ENCODE results near the gene IGFBP1.
A peak's percentile ranks its signal among the peaks of the same experiment; 100 is the strongest.

The IGFBP1 gene

GRCh38 chr7:45874408-45875131 lies 13.7 kb upstream of the IGFBP1 start:
- H2AK5ac ChIP-seq (ENCODE audit: low read length, severe bottlenecking) = no peak overlapping the region
- H2BK12ac ChIP-seq (ENCODE audit: low read length in 2 of 2) = peak overlapping the region; percentile 14 to 82
- no peak overlapping the region for H3K27ac ChIP-seq (ENCODE audit: low read length, poor library complexity, severe bottlenecking)
- H3K9ac ChIP-seq (ENCODE audit: low read length) = no peak overlapping the region
- WGBS = 68% methylated on average over 8 of the region's 8 CpGs
- H3K4me1 ChIP-seq (ENCODE audit: control insufficient read depth, insufficient read depth, low read depth, low read length) = peaks cover 3% of the 10 kb centered on the region
- H4K91ac ChIP-seq (ENCODE audit: low read length) = peak overlapping the region; percentile 52
- no peaks in the 10 kb centered on the region for H3K27me3 ChIP-seq (ENCODE audit: control insufficient read depth in 1 of 2, insufficient read depth in 1 of 2, low read length in 2 of 2)
- H2BK5ac ChIP-seq (ENCODE audit: low read depth, low read length, poor library complexity, severe bottlenecking) = no peak overlapping the region
- peak; percentile 87 for DNase-seq
- H3K23ac ChIP-seq (ENCODE audit: low read length in 2 of 2) = no peak overlapping the region
- H3K18ac ChIP-seq (ENCODE audit: low read depth in 1 of 2, low read length in 2 of 2) = peak overlapping the region; percentile 13 to 25
- no peak overlapping the region for H2AFZ ChIP-seq (ENCODE audit: low read depth, low read length)
- no peaks in the 10 kb centered on the region for H3K79me1 ChIP-seq (replicated peaks; ENCODE audit: low read length, poor library complexity, severe bottlenecking)
- no peak overlapping the region for H2BK120ac ChIP-seq (ENCODE audit: low read depth, low read length)
- H3K9me3 ChIP-seq (ENCODE audit: control insufficient read depth, low read length) = no peaks in the 10 kb centered on the region
- H3K14ac ChIP-seq (ENCODE audit: low read length in 2 of 2) = peak overlapping the region in 1 of 2 experiments; percentile 23
- no peak overlapping the region for H3K4me2 ChIP-seq (ENCODE audit: low read length, poor library complexity, severe bottlenecking)
- peak overlapping the region; percentile 5 for H4K8ac ChIP-seq (ENCODE audit: low read length)
- no peaks in the 10 kb centered on the region for H3K36me3 ChIP-seq (ENCODE audit: control insufficient read depth in 1 of 2, insufficient read depth in 2 of 2, low read depth in 1 of 2, low read length in 2 of 2)
- no peak overlapping the region for H2BK15ac ChIP-seq (ENCODE audit: low read depth, poor library complexity, severe bottlenecking)
- no peak overlapping the region for H3K4me3 ChIP-seq (ENCODE audit: insufficient read depth in 1 of 2, low read depth in 1 of 2, low read length in 2 of 2)
- peak overlapping the region; percentile 35 to 58 for H3K4ac ChIP-seq (ENCODE audit: low read depth in 1 of 2, low read length in 2 of 2)

GRCh38 chr7:45876519-45876918 lies 11.8 kb upstream of the IGFBP1 start:
- Histone ChIP-seq H2BK5ac (ENCODE audit: low read depth, low read length, poor library complexity, severe bottlenecking) (no peak overlapping the region), H3K27me3 (ENCODE audit: control insufficient read depth in 1 of 2, insufficient read depth in 1 of 2, low read length in 2 of 2) (no peaks in the 10 kb centered on the region), H3K36me3 (ENCODE audit: control insufficient read depth in 1 of 2, insufficient read depth in 2 of 2, low read depth in 1 of 2, low read length in 2 of 2) (no peaks in the 10 kb centered on the region), H3K4ac (ENCODE audit: low read depth in 1 of 2, low read length in 2 of 2) (no peak overlapping the region), H3K4me1 (ENCODE audit: control insufficient read depth, insufficient read depth, low read depth, low read length) (peaks cover 3% of the 10 kb centered on the region), H3K14ac (ENCODE audit: low read length in 2 of 2) (no peak overlapping the region), H2AK5ac (ENCODE audit: low read length, severe bottlenecking) (no peak overlapping the region), H4K8ac (ENCODE audit: low read length) (no peak overlapping the region), H3K27ac (ENCODE audit: low read length, poor library complexity, severe bottlenecking) (no peak overlapping the region), H3K4me2 (ENCODE audit: low read length, poor library complexity, severe bottlenecking) (no peak overlapping the region), H3K9me3 (ENCODE audit: control insufficient read depth, low read length) (no peaks in the 10 kb centered on the region), H3K23ac (ENCODE audit: low read length in 2 of 2) (no peak overlapping the region), H3K4me3 (ENCODE audit: insufficient read depth in 1 of 2, low read depth in 1 of 2, low read length in 2 of 2) (no peak overlapping the region), H3K9ac (ENCODE audit: low read length) (no peak overlapping the region), H3K79me1 (replicated peaks; ENCODE audit: low read length, poor library complexity, severe bottlenecking) (no peaks in the 10 kb centered on the region), H2BK120ac (ENCODE audit: low read depth, low read length) (no peak overlapping the region), H4K91ac (ENCODE audit: low read length) (no peak overlapping the region), H3K18ac (ENCODE audit: low read depth in 1 of 2, low read length in 2 of 2) (no peak overlapping the region), H2AFZ (ENCODE audit: low read depth, low read length) (no peak overlapping the region), H2BK15ac (ENCODE audit: low read depth, poor library complexity, severe bottlenecking) (no peak overlapping the region), H2BK12ac (ENCODE audit: low read length in 2 of 2) (peak overlapping the region in 1 of 2 experiments; percentile 11)
- WGBS = 70% methylated on average over 2 of the region's 2 CpGs
- DNase-seq = no peak

GRCh38 chr7:45878457-45879144 lies 9.7 kb upstream of the IGFBP1 start:
- Histone ChIP-seq H3K79me1 (replicated peaks; ENCODE audit: low read length, poor library complexity, severe bottlenecking) (no peaks in the 10 kb centered on the region), H4K91ac (ENCODE audit: low read length) (no peak overlapping the region), H3K27me3 (ENCODE audit: control insufficient read depth in 1 of 2, insufficient read depth in 1 of 2, low read length in 2 of 2) (no peaks in the 10 kb centered on the region), H3K4ac (ENCODE audit: low read depth in 1 of 2, low read length in 2 of 2) (no peak overlapping the region), H3K23ac (ENCODE audit: low read length in 2 of 2) (no peak overlapping the region), H3K36me3 (ENCODE audit: control insufficient read depth in 1 of 2, insufficient read depth in 2 of 2, low read depth in 1 of 2, low read length in 2 of 2) (no peaks in the 10 kb centered on the region), H3K9ac (ENCODE audit: low read length) (no peak overlapping the region), H4K8ac (ENCODE audit: low read length) (no peak overlapping the region), H3K4me1 (ENCODE audit: control insufficient read depth, insufficient read depth, low read depth, low read length) (peaks cover 3% of the 10 kb centered on the region), H2BK120ac (ENCODE audit: low read depth, low read length) (no peak overlapping the region), H2BK15ac (ENCODE audit: low read depth, poor library complexity, severe bottlenecking) (no peak overlapping the region), H3K9me3 (ENCODE audit: control insufficient read depth, low read length) (no peaks in the 10 kb centered on the region), H2AK5ac (ENCODE audit: low read length, severe bottlenecking) (no peak overlapping the region), H2AFZ (ENCODE audit: low read depth, low read length) (no peak overlapping the region), H3K4me3 (ENCODE audit: insufficient read depth in 1 of 2, low read depth in 1 of 2, low read length in 2 of 2) (no peak overlapping the region), H2BK12ac (ENCODE audit: low read length in 2 of 2) (no peak overlapping the region), H3K4me2 (ENCODE audit: low read length, poor library complexity, severe bottlenecking) (no peak overlapping the region), H3K14ac (ENCODE audit: low read length in 2 of 2) (no peak overlapping the region), H2BK5ac (ENCODE audit: low read depth, low read length, poor library complexity, severe bottlenecking) (no peak overlapping the region), H3K27ac (ENCODE audit: low read length, poor library complexity, severe bottlenecking) (no peak overlapping the region), H3K18ac (ENCODE audit: low read depth in 1 of 2, low read length in 2 of 2) (no peak overlapping the region)
- no peak for DNase-seq
- 39% methylated on average over 3 of the region's 3 CpGs for WGBS

- Histone ChIP-seq H4K91ac (ENCODE audit: low read length) (peak overlapping the region; percentile 61), H3K9ac (ENCODE audit: low read length) (no peak overlapping the region), H3K79me1 (replicated peaks; ENCODE audit: low read length, poor library complexity, severe bottlenecking) (no peaks in the 10 kb centered on the region), H3K4me1 (ENCODE audit: control insufficient read depth, insufficient read depth, low read depth, low read length) (peaks cover 11% of the 10 kb centered on the region), H3K9me3 (ENCODE audit: control insufficient read depth, low read length) (no peaks in the 10 kb centered on the region), H3K4me3 (ENCODE audit: insufficient read depth in 1 of 2, low read depth in 1 of 2, low read length in 2 of 2) (no peak overlapping the region), H3K23ac (ENCODE audit: low read length in 2 of 2) (no peak overlapping the region), H3K4me2 (ENCODE audit: low read length, poor library complexity, severe bottlenecking) (no peak overlapping the region), H3K27me3 (ENCODE audit: control insufficient read depth in 1 of 2, insufficient read depth in 1 of 2, low read length in 2 of 2) (no peaks in the 10 kb centered on the region), H4K8ac (ENCODE audit: low read length) (no peak overlapping the region), H2BK15ac (ENCODE audit: low read depth, poor library complexity, severe bottlenecking) (no peak overlapping the region), H3K18ac (ENCODE audit: low read depth in 1 of 2, low read length in 2 of 2) (peak overlapping the region in 1 of 2 experiments; percentile 16), H3K14ac (ENCODE audit: low read length in 2 of 2) (peak overlapping the region in 1 of 2 experiments; percentile 35), H2BK120ac (ENCODE audit: low read depth, low read length) (no peak overlapping the region), H2BK12ac (ENCODE audit: low read length in 2 of 2) (no peak overlapping the region), H2AK5ac (ENCODE audit: low read length, severe bottlenecking) (no peak overlapping the region), H2BK5ac (ENCODE audit: low read depth, low read length, poor library complexity, severe bottlenecking) (no peak overlapping the region), H3K27ac (ENCODE audit: low read length, poor library complexity, severe bottlenecking) (no peak overlapping the region), H3K36me3 (ENCODE audit: control insufficient read depth in 1 of 2, insufficient read depth in 2 of 2, low read depth in 1 of 2, low read length in 2 of 2) (no peaks in the 10 kb centered on the region), H3K4ac (ENCODE audit: low read depth in 1 of 2, low read length in 2 of 2) (no peak overlapping the region), H2AFZ (ENCODE audit: low read depth, low read length) (no peak overlapping the region)
- WGBS = 95% methylated on average over 7 of the region's 7 CpGs
- DNase-seq = no peak
Observed at GRCh38 chr7:45880433-45880860, 7.8 kb upstream of the IGFBP1 start.
